Testis (tissue), 3 donors: ENCODE measurements around the gene ROBO4. TPM values are rescaled to one million over a fixed set of nuclear protein-coding genes. Genes with fewer than 3 reads are reported as not detected.

ENCODE experiments used
- DNase-seq: peaks from one replicate; pipeline ENCODE4 v3.0.0-alpha.2; 2019
- H3K27ac ChIP-seq, 2 donors: fragments of 200-600 bp; sonication (generic); one replicate each; pipeline ENCODE4 v1.5.1; 2019
- H3K27me3 ChIP-seq: fragments of 200-600 bp; sonication (generic); one replicate; pipeline ENCODE4 v1.5.1; 2019
- H3K36me3 ChIP-seq: fragments of 200-600 bp; sonication (generic); one replicate; pipeline ENCODE4 v1.5.1; 2017; ENCODE audit warnings: low read depth; ENCODE audit errors: missing control alignments
- H3K4me1 ChIP-seq: fragments of 200-600 bp; sonication (generic); one replicate; pipeline ENCODE4 v1.5.1; 2019
- H3K4me3 ChIP-seq, 2 donors: fragments of 200-600 bp; sonication (generic); one replicate each; pipeline ENCODE4 v1.5.1; 2017 to 2019
- H3K9me3 ChIP-seq: fragments of 200-600 bp; sonication (generic); one replicate; pipeline ENCODE4 v1.5.1; 2017
- POLR2A ChIP-seq: fragments of 450-650 bp; IDR thresholded peaks from one replicate; pipeline ENCODE4 v1.6.1; 2017; ENCODE audit warnings: antibody characterized with exemption, mild to moderate bottlenecking, moderate library complexity
- WGBS, 2 donors: methylation state at CpG; one replicate each; pipeline ENCODE4 v1.1.5; 2018; 5-methylcytosine and 5-hydroxymethylcytosine counted together
- intact Hi-C: fragments of 100-400 bp; cut with DNase I; formaldehyde crosslinking; loops from one replicate; pipeline ENCODE4 v1.15.1; 2023; ENCODE audit warnings: low total_unique reads
- polyA plus RNA-seq: library from polyadenylated mRNA; stranded (reverse); fragments of 350-450 nt; fragmentation: Illumina TruSeq; extraction: RNeasy Lipid Tissue Mini Kit (QIAGEN cat#74804); gene quantifications from one replicate; pipeline ENCODE4 v1.2.3, GENCODE V29; 2014; ENCODE audit warnings: low read depth, low replicate concordance; ENCODE audit not compliant: insufficient read depth
- total RNA-seq, 2 donors: library from RNA; depleted of rRNA; stranded (reverse); fragments of >200 nt; gene quantifications; one replicate each; pipeline ENCODE4 v1.2.3, GENCODE V29; 2016
- TF ChIP-seq, protein P1 (sequence below), 3 experiments: fragments of 450-650 bp in 2 of 3; fragments of 200-600 bp in 1 of 3; sonication (generic) in 1 of 3; IDR thresholded peaks; one replicate each; pipeline ENCODE4 v1.5.1; 2016 to 2019; ENCODE audit warnings: antibody characterized with exemption in 3 of 3, mild to moderate bottlenecking in 2 of 3, moderate library complexity in 1 of 3

ROBO4 gene
- total and polyA plus RNA-seq, 3 donors from 2014 or later = 5.7 to 8.4 (median 7.0) TPM

DNA sequence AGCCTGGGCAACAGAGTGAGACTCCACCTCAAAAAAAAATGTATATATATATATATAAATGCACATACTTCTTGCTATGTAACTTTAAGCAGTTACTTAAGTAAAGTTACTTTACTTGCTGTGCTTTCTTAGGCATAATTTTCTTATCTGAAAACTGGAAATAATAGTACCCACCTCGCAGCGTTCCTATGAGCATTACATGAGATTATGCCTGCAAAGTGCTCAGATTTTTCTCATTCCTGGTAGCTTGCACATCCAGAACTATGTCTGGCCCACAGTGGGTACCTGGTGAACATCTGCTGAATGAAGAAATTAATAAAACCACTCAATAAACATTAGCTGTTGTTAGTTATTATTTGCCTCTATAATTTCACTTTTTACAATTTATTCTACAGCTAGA, 38.5 kb downstream of the ROBO4 start:
- TF ChIP-seq, protein P1, sequence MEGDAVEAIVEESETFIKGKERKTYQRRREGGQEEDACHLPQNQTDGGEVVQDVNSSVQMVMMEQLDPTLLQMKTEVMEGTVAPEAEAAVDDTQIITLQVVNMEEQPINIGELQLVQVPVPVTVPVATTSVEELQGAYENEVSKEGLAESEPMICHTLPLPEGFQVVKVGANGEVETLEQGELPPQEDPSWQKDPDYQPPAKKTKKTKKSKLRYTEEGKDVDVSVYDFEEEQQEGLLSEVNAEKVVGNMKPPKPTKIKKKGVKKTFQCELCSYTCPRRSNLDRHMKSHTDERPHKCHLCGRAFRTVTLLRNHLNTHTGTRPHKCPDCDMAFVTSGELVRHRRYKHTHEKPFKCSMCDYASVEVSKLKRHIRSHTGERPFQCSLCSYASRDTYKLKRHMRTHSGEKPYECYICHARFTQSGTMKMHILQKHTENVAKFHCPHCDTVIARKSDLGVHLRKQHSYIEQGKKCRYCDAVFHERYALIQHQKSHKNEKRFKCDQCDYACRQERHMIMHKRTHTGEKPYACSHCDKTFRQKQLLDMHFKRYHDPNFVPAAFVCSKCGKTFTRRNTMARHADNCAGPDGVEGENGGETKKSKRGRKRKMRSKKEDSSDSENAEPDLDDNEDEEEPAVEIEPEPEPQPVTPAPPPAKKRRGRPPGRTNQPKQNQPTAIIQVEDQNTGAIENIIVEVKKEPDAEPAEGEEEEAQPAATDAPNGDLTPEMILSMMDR (IDR thresholded peaks at IDR 0.05) = no peak
- TF ChIP-seq POLR2A = no peak
- no peak overlapping the region for H3K27ac ChIP-seq
- intact Hi-C loops = no loop called here
- no peaks in the 10 kb centered on the region for H3K36me3 ChIP-seq
- peaks cover 6% of the 10 kb centered on the region for H3K4me1 ChIP-seq
- no peaks in the 10 kb centered on the region for H3K27me3 ChIP-seq
- DNase-seq = no peak
- H3K4me3 ChIP-seq = no peak overlapping the region
- H3K9me3 ChIP-seq = no peaks in the 10 kb centered on the region
- WGBS, 2 donors = 86 to 93% methylated on average over 2 of the region's 2 CpGs

DNA sequence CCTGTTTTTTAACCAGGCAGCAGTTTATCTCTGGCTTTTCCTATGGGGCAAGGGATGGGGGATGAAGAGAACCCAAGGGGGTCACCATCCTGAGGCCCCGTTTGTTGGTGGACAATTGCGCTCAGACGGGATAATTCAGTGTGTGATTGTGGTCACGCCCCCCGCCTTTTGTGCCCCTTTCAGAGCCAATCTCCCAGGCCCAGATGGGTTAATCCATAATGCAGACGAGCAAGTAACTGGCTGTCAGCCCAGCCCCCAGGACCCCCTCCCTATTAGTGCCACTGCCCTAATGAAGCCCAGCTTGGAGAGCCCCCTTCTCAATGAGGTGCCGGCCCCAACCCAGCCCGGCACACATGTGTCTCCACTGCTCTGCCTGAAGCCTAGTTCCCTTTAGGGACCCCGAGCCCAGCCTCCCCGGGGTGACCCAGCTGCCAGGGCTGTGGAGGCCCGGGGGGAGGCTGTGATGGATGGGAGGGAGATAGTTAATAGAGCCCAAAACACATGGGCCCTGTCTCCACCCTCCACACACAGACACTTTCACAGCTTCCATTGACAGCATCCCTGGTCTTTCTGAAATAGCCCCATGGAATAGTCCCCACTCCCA, 51.5 kb downstream of the ROBO4 start:
- DNase-seq = no peak
- H3K27ac ChIP-seq = no peak overlapping the region
- no peaks in the 10 kb centered on the region for H3K4me1 ChIP-seq
- WGBS, 2 donors = 22 to 41% methylated on average over 7 to 11 of the region's 11 CpGs
- intact Hi-C loops = no loop called here
- H3K9me3 ChIP-seq = no peaks in the 10 kb centered on the region
- TF ChIP-seq, protein P1 (IDR thresholded peaks at IDR 0.05) = no peak
- no peak for TF ChIP-seq POLR2A
- H3K27me3 ChIP-seq = no peaks in the 10 kb centered on the region
- no peaks in the 10 kb centered on the region for H3K36me3 ChIP-seq
- H3K4me3 ChIP-seq = no peak overlapping the region

DNA sequence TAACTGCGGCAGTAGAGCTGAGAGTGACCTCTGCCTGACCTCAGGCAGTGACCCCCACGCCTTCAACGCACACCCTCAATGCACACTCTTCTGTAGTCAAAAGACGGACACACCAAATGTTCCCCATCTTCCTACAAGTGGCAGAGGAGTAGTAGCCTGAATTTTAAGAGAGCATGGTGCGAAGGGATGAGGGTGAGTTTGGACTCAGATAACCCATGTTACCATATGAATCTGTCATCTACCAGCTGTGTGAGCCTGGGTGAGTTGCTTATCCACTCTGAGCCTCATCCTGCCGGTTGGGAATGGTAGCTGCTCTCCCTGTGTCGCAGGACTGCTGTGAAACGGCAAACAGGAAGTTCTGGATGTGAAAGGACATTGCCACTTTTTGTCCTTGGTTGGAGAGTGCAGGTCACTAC, 53.0 kb downstream of the ROBO4 start:
- Histone ChIP-seq H3K27ac (no peak overlapping the region), H3K4me3 (no peak overlapping the region), H3K36me3 (no peaks in the 10 kb centered on the region), H3K27me3 (no peaks in the 10 kb centered on the region), H3K9me3 (no peaks in the 10 kb centered on the region), H3K4me1 (peaks cover 3% of the 10 kb centered on the region)
- intact Hi-C loops = no loop called here
- TF ChIP-seq, protein P1 (IDR thresholded peaks at IDR 0.05) = no peak
- no peak for TF ChIP-seq POLR2A
- 26 to 28% methylated on average over 7 to 8 of the region's 8 CpGs for WGBS, 2 donors
- no peak for DNase-seq

DNA sequence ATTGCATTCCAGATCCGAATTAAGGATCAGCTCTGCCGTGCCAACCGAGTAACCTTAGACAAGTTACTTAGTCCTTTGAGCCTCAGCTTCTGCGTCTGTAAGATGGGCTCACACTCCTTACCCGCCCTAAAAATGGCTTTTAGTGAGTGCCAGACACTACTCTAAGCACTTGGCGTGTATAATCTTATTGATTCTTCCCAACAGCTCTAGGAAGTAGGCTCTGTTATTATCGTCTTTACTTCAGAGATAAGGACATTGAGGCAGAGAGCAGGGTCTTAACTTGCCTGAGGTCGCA, 54.1 kb downstream of the ROBO4 start:
- intact Hi-C loops = no loop called here
- TF ChIP-seq, protein P1 (IDR thresholded peaks at IDR 0.05) = no peak
- no peak for TF ChIP-seq POLR2A
- Histone ChIP-seq H3K36me3 (no peaks in the 10 kb centered on the region), H3K4me1 (peaks cover 10% of the 10 kb centered on the region), H3K9me3 (no peaks in the 10 kb centered on the region), H3K27me3 (no peaks in the 10 kb centered on the region), H3K27ac (no peak overlapping the region), H3K4me3 (no peak overlapping the region)
- DNase-seq = no peak
- 15 to 23% methylated on average over 8 of the region's 8 CpGs for WGBS, 2 donors

DNA sequence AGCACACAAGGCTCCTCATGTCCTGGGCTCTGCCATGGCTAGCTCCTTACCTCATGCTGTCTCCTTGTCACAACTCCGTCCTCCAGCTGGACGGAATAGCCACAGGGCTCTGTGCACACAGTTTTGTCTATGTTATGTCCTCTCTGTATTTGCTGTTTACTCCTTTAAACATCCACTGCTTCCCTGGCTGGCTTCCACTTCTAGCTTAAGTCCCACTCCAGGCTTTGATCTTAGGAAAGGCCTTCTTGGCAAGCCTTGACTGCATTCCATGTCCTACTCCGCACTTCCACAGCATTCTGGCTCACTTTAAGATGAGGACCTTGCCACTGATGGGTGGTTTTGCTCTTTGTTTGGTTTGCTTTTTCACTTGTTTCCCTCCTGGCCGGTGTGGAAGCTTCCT, 55.4 kb downstream of the ROBO4 start:
- no peak for TF ChIP-seq POLR2A
- TF ChIP-seq, protein P1 (IDR thresholded peaks at IDR 0.05) = no peak
- Histone ChIP-seq H3K36me3 (no peaks in the 10 kb centered on the region), H3K4me3 (no peak overlapping the region), H3K27me3 (no peaks in the 10 kb centered on the region), H3K4me1 (peaks cover 10% of the 10 kb centered on the region), H3K9me3 (no peaks in the 10 kb centered on the region), H3K27ac (no peak overlapping the region)
- intact Hi-C loops = no loop called here
- DNase-seq = no peak
- WGBS, 2 donors = 45% methylated on average over 4 of the region's 4 CpGs
